Effector memory CD8-positive, alpha-beta T cell (primary cell): ENCODE results near the gene MAPK6.

Experiments used
- ATAC-seq: fragments of 150-1000 bp; cut with Tn5 transposase; replicated peaks from 2 replicates; pipeline ENCODE4 v1.10.0; 2021; ENCODE audit warnings: mild to moderate bottlenecking, moderate library complexity
- DNase-seq, 3 experiments: peaks; one replicate each; pipeline ENCODE4 v3.0.0; 2021
- H3K27ac Mint-ChIP-seq, 2 donors: one replicate each; pipeline ENCODE4 v1.8.0; 2022; ENCODE audit warnings: mild to moderate bottlenecking in 2 of 2, mixed read lengths in 2 of 2, moderate library complexity in 2 of 2
- H3K27me3 Mint-ChIP-seq, 2 donors: one replicate each; pipeline ENCODE4 v1.8.0; 2022; ENCODE audit warnings: mixed read lengths in 2 of 2
- H3K36me3 Mint-ChIP-seq: one replicate; pipeline ENCODE4 v1.8.0; 2022; ENCODE audit warnings: mild to moderate bottlenecking, moderate library complexity, mixed read lengths; ENCODE audit not compliant: insufficient read depth
- H3K4me1 Mint-ChIP-seq, 2 donors: one replicate each; pipeline ENCODE4 v1.8.0; 2022; ENCODE audit warnings: low read depth in 2 of 2, mixed read lengths in 2 of 2
- H3K4me3 Mint-ChIP-seq, 2 donors: one replicate each; pipeline ENCODE4 v1.8.0; 2022; ENCODE audit warnings: mild to moderate bottlenecking in 2 of 2, mixed read lengths in 2 of 2, moderate library complexity in 2 of 2
- H3K9me3 Mint-ChIP-seq, 2 donors: one replicate each; pipeline ENCODE4 v1.8.0; 2022; ENCODE audit warnings: mixed read lengths in 2 of 2

Gene MAPK6

GRCh38 chr15:52114261-52115055 lies 95.4 kb downstream of the MAPK6 start:
- H3K27ac Mint-ChIP-seq, result no peak overlapping the region
- peaks cover 21% of the 10 kb centered on the region in 2 donors for H3K27me3 Mint-ChIP-seq
- H3K36me3 Mint-ChIP-seq, result peaks cover 7% of the 10 kb centered on the region
- DNase-seq (no peak), ATAC-seq (no peak)
- no peaks in the 10 kb centered on the region for H3K9me3 Mint-ChIP-seq
- no peak overlapping the region for H3K4me3 Mint-ChIP-seq
- peaks cover 2 to 4% of the 10 kb centered on the region in 2 donors for H3K4me1 Mint-ChIP-seq

- Mint-ChIP-seq H3K36me3 (peaks cover 7% of the 10 kb centered on the region), H3K27me3 (peaks cover 8 to 10% of the 10 kb centered on the region in 2 donors), H3K27ac (no peak overlapping the region), H3K4me1 (peaks cover 2 to 4% of the 10 kb centered on the region in 2 donors), H3K4me3 (no peak overlapping the region), H3K9me3 (no peaks in the 10 kb centered on the region)
- ATAC-seq (no peak), DNase-seq (no peak)
Measured at GRCh38 chr15:52115598-52116427, 96.8 kb downstream of the MAPK6 start.
